HG03108 (cell line): Measurements from ENCODE around the gene CAMK1D.
"Not testable (repeated sequence)": the region's sequence is repeated elsewhere in the genome, so short reads cannot be mapped to it uniquely, and the experiment has no call there.

Experiments used
- ATAC-seq: cut with Tn5 transposase; IDR thresholded peaks from one replicate; pipeline ENCODE4 v1.9.1; 2021; ENCODE audit warnings: moderate library complexity; ENCODE audit not compliant: unreplicated experiment

The CAMK1D gene

GRCh38 chr10:12835709-12836108, 486.4 kb downstream of the CAMK1D start:
- ATAC-seq, result no peak

GRCh38 chr10:12838366-12838765, 489.0 kb downstream of the CAMK1D start:
- no peak for ATAC-seq

- ATAC-seq, result no peak
Measured at GRCh38 chr10:12838995-12839927, 489.9 kb downstream of the CAMK1D start.

- no peak for ATAC-seq
Measured at GRCh38 chr10:12839941-12840611, 490.7 kb downstream of the CAMK1D start.

GRCh38 chr10:12841426-12841825, 492.1 kb downstream of the CAMK1D start:
- ATAC-seq, result no peak

GRCh38 chr10:12841826-12842225, 492.5 kb downstream of the CAMK1D start:
- ATAC-seq, result no peak

GRCh38 chr10:12842310-12842709, 493.0 kb downstream of the CAMK1D start:
- ATAC-seq, result no peak

- ATAC-seq, result no peak
Measured at GRCh38 chr10:12843296-12843945, 494.1 kb downstream of the CAMK1D start.

GRCh38 chr10:12844811-12845483, 495.6 kb downstream of the CAMK1D start:
- no peak for ATAC-seq

GRCh38 chr10:12846718-12847117, 497.4 kb downstream of the CAMK1D start:
- no peak for ATAC-seq

GRCh38 chr10:12847361-12847975, 498.1 kb downstream of the CAMK1D start:
- no peak for ATAC-seq

GRCh38 chr10:12848439-12849173, 499.3 kb downstream of the CAMK1D start:
- ATAC-seq, result no peak

- no peak for ATAC-seq
Measured at GRCh38 chr10:12849319-12850181, 500.2 kb downstream of the CAMK1D start.

- ATAC-seq, result no peak
Measured at GRCh38 chr10:12852687-12853086, 503.3 kb downstream of the CAMK1D start.

GRCh38 chr10:12854988-12855387, 505.6 kb downstream of the CAMK1D start:
- ATAC-seq, result no peak

GRCh38 chr10:12862459-12862858, 513.1 kb downstream of the CAMK1D start:
- no peak for ATAC-seq

GRCh38 chr10:12865515-12865914, 516.2 kb downstream of the CAMK1D start:
- ATAC-seq, result not testable (repeated sequence)

GRCh38 chr10:12868229-12868628, 518.9 kb downstream of the CAMK1D start:
- no peak for ATAC-seq

- ATAC-seq, result no peak
Measured at GRCh38 chr10:12869427-12869826, 520.1 kb downstream of the CAMK1D start.
